Activated T-cell treated with anti-CD3 and anti-CD28 coated beads, Interleukin-2, amount 50 U/mL, for 24 hours (primary cell): ENCODE measurements around the gene CFDP1.
A peak's percentile ranks its signal among the peaks of the same experiment; 100 is the strongest.

ENCODE experiments used
- DNase-seq: peaks from one replicate; pipeline ENCODE4 v3.0.0-alpha.2; 2020
- H3K27ac Mint-ChIP-seq: 2 replicates; pipeline ENCODE4 v1.8.0; 2020; ENCODE audit warnings: mild to moderate bottlenecking, mixed read lengths
- H3K27me3 Mint-ChIP-seq: 2 replicates; pipeline ENCODE4 v1.8.0; 2020; ENCODE audit warnings: mixed read lengths
- H3K36me3 Mint-ChIP-seq: 2 replicates; pipeline ENCODE4 v1.8.0; 2020; ENCODE audit warnings: low read depth, mixed read lengths
- H3K4me1 Mint-ChIP-seq: 2 replicates; pipeline ENCODE4 v1.8.0; 2020; ENCODE audit warnings: low read depth, mixed read lengths
- H3K4me3 Mint-ChIP-seq: 2 replicates; pipeline ENCODE4 v1.8.0; 2020; ENCODE audit warnings: mild to moderate bottlenecking, moderate library complexity, mixed read lengths
- H3K9me3 Mint-ChIP-seq: 2 replicates; pipeline ENCODE4 v1.8.0; 2020; ENCODE audit warnings: mixed read lengths

CFDP1 gene

GRCh38 chr16:75432828-75433731 lies at the start of gene CFDP1:
CFDP1 (minus strand) TSS chr16:75433503; CDS start chr16:75433352, 151 bp downstream.
- H3K27ac Mint-ChIP-seq = peak within 1 kb of the TSS; percentile 90
- H3K4me3 Mint-ChIP-seq = peak within 1 kb of the TSS; percentile 87

GRCh38 chr16:75482434-75483205 lies 49.3 kb upstream of the CFDP1 start:
- H3K9me3 Mint-ChIP-seq = no peaks in the 10 kb centered on the region
- no peak overlapping the region for H3K4me3 Mint-ChIP-seq
- no peak overlapping the region for H3K27ac Mint-ChIP-seq
- DNase-seq = no peak
- no peaks in the 10 kb centered on the region for H3K36me3 Mint-ChIP-seq
- H3K4me1 Mint-ChIP-seq = no peaks in the 10 kb centered on the region
- peaks cover 15% of the 10 kb centered on the region for H3K27me3 Mint-ChIP-seq

More at GRCh38 chr16:75432828-75433731, at the start of gene CFDP1:
- peak; percentile 96 for DNase-seq
- Mint-ChIP-seq H3K4me1 (peaks cover 39% of the 10 kb centered on the region), H3K27me3 (no peaks in the 10 kb centered on the region), H3K36me3 (peaks cover 33% of the 10 kb centered on the region), H3K9me3 (no peaks in the 10 kb centered on the region)

- Mint-ChIP-seq H3K4me1 (no peaks in the 10 kb centered on the region), H3K9me3 (no peaks in the 10 kb centered on the region), H3K27me3 (peaks cover 15% of the 10 kb centered on the region), H3K27ac (no peak overlapping the region), H3K36me3 (no peaks in the 10 kb centered on the region), H3K4me3 (no peak overlapping the region)
- DNase-seq = no peak
These were observed 48.2 kb upstream of the CFDP1 start for GRCh38 chr16:75481475-75481874.

- Mint-ChIP-seq H3K36me3 (no peaks in the 10 kb centered on the region), H3K27ac (no peak overlapping the region), H3K4me3 (no peak overlapping the region), H3K4me1 (no peaks in the 10 kb centered on the region), H3K9me3 (no peaks in the 10 kb centered on the region), H3K27me3 (peaks cover 10% of the 10 kb centered on the region)
- no peak for DNase-seq
These were observed 46.2 kb upstream of the CFDP1 start for GRCh38 chr16:75479421-75479990.

GRCh38 chr16:75478480-75479345 lies 45.4 kb upstream of the CFDP1 start:
- no peaks in the 10 kb centered on the region for H3K9me3 Mint-ChIP-seq

GRCh38 chr16:75477680-75478473 lies 44.6 kb upstream of the CFDP1 start:
- Mint-ChIP-seq H3K4me3 (no peak overlapping the region), H3K27me3 (peaks cover 9% of the 10 kb centered on the region), H3K27ac (no peak overlapping the region), H3K4me1 (no peaks in the 10 kb centered on the region), H3K36me3 (no peaks in the 10 kb centered on the region), H3K9me3 (no peaks in the 10 kb centered on the region)
- no peak for DNase-seq

More at GRCh38 chr16:75478480-75479345, 45.4 kb upstream of the CFDP1 start:
- Mint-ChIP-seq H3K27ac (no peak overlapping the region), H3K4me3 (no peak overlapping the region), H3K27me3 (peaks cover 10% of the 10 kb centered on the region), H3K36me3 (no peaks in the 10 kb centered on the region), H3K4me1 (no peaks in the 10 kb centered on the region)
- DNase-seq = no peak

GRCh38 chr16:75476817-75477216 lies 43.5 kb upstream of the CFDP1 start:
- no peak overlapping the region for H3K27ac Mint-ChIP-seq
- no peak for DNase-seq

GRCh38 chr16:75475420-75475847 lies 42.1 kb upstream of the CFDP1 start:
- no peak for DNase-seq
- no peaks in the 10 kb centered on the region for H3K36me3 Mint-ChIP-seq
- H3K9me3 Mint-ChIP-seq = no peaks in the 10 kb centered on the region
- H3K4me3 Mint-ChIP-seq = no peak overlapping the region
- peaks cover 1% of the 10 kb centered on the region for H3K4me1 Mint-ChIP-seq
- H3K27me3 Mint-ChIP-seq = peaks cover 5% of the 10 kb centered on the region
- no peak overlapping the region for H3K27ac Mint-ChIP-seq

More at GRCh38 chr16:75476817-75477216, 43.5 kb upstream of the CFDP1 start:
- Mint-ChIP-seq H3K4me1 (peaks cover under 1% of the 10 kb centered on the region), H3K36me3 (no peaks in the 10 kb centered on the region), H3K27me3 (peaks cover 5% of the 10 kb centered on the region), H3K9me3 (no peaks in the 10 kb centered on the region), H3K4me3 (no peak overlapping the region)

GRCh38 chr16:75472908-75473877 lies 39.9 kb upstream of the CFDP1 start:
- no peak overlapping the region for H3K4me3 Mint-ChIP-seq
- no peaks in the 10 kb centered on the region for H3K9me3 Mint-ChIP-seq
- peaks cover 5% of the 10 kb centered on the region for H3K27me3 Mint-ChIP-seq
- H3K27ac Mint-ChIP-seq = no peak overlapping the region
- no peaks in the 10 kb centered on the region for H3K36me3 Mint-ChIP-seq
- DNase-seq = no peak
- H3K4me1 Mint-ChIP-seq = peaks cover 1% of the 10 kb centered on the region

GRCh38 chr16:75471723-75472633 lies 38.7 kb upstream of the CFDP1 start:
- no peak for DNase-seq
- Mint-ChIP-seq H3K27me3 (peaks cover 3% of the 10 kb centered on the region), H3K4me1 (peaks cover 1% of the 10 kb centered on the region), H3K36me3 (no peaks in the 10 kb centered on the region), H3K9me3 (no peaks in the 10 kb centered on the region), H3K4me3 (no peak overlapping the region), H3K27ac (no peak overlapping the region)

GRCh38 chr16:75466760-75467159 lies 33.5 kb upstream of the CFDP1 start:
- H3K4me3 Mint-ChIP-seq = no peak overlapping the region
- H3K9me3 Mint-ChIP-seq = no peaks in the 10 kb centered on the region
- H3K27ac Mint-ChIP-seq = no peak overlapping the region
- H3K4me1 Mint-ChIP-seq = peaks cover 28% of the 10 kb centered on the region
- H3K27me3 Mint-ChIP-seq = no peaks in the 10 kb centered on the region
- peaks cover 17% of the 10 kb centered on the region for H3K36me3 Mint-ChIP-seq
- no peak for DNase-seq
